ENCODE data around the gene MRPL38. TPM values are rescaled to one million over a fixed set of nuclear protein-coding genes. Genes with fewer than 3 reads are reported as not detected.

MRPL38 gene
- total and polyA plus RNA-seq, 2 donors (not counting 1 experiment from before 2014, with no cell fraction given) = 126 to 127 TPM

DNA sequence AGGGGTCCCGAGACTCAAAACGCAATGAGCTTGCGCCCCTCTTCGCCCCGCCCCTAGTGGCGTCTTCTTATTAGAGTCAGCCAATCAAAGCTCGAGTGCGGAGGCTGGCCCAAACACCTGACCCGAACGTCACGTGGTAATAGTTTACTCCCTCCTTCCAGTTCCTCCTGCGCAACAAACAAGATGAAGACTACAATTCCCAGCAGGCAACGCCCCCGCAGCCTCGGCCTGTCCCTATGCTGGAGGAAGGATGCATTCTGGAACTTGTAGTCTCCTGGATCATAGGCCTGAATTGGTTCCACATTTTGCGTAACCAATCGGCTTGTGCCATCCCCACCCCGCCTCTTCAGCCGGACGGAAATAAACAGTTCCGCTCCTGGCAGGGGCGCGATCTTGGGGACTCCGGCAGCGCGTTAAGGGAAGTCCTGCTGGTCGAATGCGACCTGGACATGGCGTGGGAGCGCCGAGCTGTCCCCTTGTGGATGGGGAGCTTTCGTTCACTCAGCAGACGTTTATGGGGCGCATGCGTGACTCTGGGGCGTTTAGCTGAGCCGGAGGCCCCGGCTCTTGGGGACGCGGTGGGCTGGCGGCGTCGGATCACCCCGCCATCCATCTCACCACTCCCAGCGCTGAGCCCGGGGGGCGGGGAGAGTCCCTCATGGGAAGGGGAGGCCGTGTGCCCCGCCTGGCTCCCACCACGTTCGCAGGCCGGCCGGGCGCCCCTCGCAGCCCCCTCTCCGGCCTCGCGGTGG lies 49.2 kb downstream of the MRPL38 start, which contains the start of gene WBP2:
WBP2 (minus strand) TSS at position 26 of the 752 bp plus-strand sequence. CDS start 38 bp downstream, outside the sequence.
- ChIA-PET POLR2A (interaction anchor here (0.5 to 3.6 kb wide), 35 partner anchors 9 to 842 kb away, joined by 3 to 82 read pairs (median 6); partner anchors contain the start of genes FBF1, GALK1, SLC25A19 and TRIM47), CTCF (interaction anchor here (0.6 to 4.1 kb wide), 19 partner anchors 9 to 123 kb away, joined by 3 to 53 read pairs (median 6); partner anchors contain the start of genes ACOX1, GALK1, MRPL38 and TEN1)
- H2AFZ ChIP-seq (ENCODE audit: insufficient read depth, low read depth, low read length, poor library complexity, severe bottlenecking) = peak within 1 kb of the TSS; percentile 76
- WGBS (ENCODE audit: insufficient coverage) = under 1% methylated on average over 54 of the region's 58 CpGs
- H3K4me1 ChIP-seq (ENCODE audit: control insufficient read depth in 2 of 2, insufficient read depth in 2 of 2, low read length in 2 of 2) = peaks cover 34 to 53% of the 10 kb centered on the region in 2 donors
- peak within 1 kb of the TSS; percentile 93 for H3K4me2 ChIP-seq (replicated peaks; ENCODE audit: low read depth, low read length, poor library complexity, severe bottlenecking)
- no peaks in the 10 kb centered on the region for H3K27me3 ChIP-seq (replicated peaks in 1 of 4; ENCODE audit: control extremely low read depth in 1 of 4, control insufficient read depth in 3 of 4, insufficient read depth in 4 of 4, low read length in 3 of 4)
- H3K27ac ChIP-seq (ENCODE audit: low read length in 2 of 2) = peak within 1 kb of the TSS; percentile 89 to 92
- intact Hi-C loops (cut with micrococcal nuclease) = loop anchor here (1.0 to 10.0 kb wide), 12 partner anchors 9 to 247 kb away; partner anchors contain the start of genes ACOX1, EXOC7, FBF1 and MRPL38
- Mint-ChIP-seq H3K27ac (no peak within 1 kb of the TSS), H3K27me3 (no peaks in the 10 kb centered on the region), H3K9me3 (ENCODE audit: insufficient read depth) (no peaks in the 10 kb centered on the region), H3K4me3 (no peak within 1 kb of the TSS), H3K4me1 (peaks cover 42% of the 10 kb centered on the region)
- DNase-seq (peak; percentile 100), ATAC-seq (ENCODE audit: low read depth) (peak; percentile 84)
- TF ChIP-seq, protein P1, sequence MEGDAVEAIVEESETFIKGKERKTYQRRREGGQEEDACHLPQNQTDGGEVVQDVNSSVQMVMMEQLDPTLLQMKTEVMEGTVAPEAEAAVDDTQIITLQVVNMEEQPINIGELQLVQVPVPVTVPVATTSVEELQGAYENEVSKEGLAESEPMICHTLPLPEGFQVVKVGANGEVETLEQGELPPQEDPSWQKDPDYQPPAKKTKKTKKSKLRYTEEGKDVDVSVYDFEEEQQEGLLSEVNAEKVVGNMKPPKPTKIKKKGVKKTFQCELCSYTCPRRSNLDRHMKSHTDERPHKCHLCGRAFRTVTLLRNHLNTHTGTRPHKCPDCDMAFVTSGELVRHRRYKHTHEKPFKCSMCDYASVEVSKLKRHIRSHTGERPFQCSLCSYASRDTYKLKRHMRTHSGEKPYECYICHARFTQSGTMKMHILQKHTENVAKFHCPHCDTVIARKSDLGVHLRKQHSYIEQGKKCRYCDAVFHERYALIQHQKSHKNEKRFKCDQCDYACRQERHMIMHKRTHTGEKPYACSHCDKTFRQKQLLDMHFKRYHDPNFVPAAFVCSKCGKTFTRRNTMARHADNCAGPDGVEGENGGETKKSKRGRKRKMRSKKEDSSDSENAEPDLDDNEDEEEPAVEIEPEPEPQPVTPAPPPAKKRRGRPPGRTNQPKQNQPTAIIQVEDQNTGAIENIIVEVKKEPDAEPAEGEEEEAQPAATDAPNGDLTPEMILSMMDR (IDR thresholded peaks at IDR 0.05) = peak; percentile 64
- no peak for TF ChIP-seq EZH2 (IDR thresholded peaks at IDR 0.05; ENCODE audit: borderline replicate concordance, insufficient read depth, low read depth, low read length, poor library complexity, severe bottlenecking)
- H3K9me3 ChIP-seq (ENCODE audit: control extremely low read depth in 1 of 3, control insufficient read depth in 2 of 3, insufficient read depth in 1 of 3, low read length in 2 of 3) = no peaks in the 10 kb centered on the region
- H3K9ac ChIP-seq (ENCODE audit: low read length) = peak within 1 kb of the TSS; percentile 95
- H3K79me2 ChIP-seq (ENCODE audit: control insufficient read depth, insufficient read depth, low read length) = peaks cover 47% of the 10 kb centered on the region
- H3K36me3 ChIP-seq (replicated peaks in 1 of 2; ENCODE audit: control extremely low read depth in 1 of 2, control insufficient read depth in 1 of 2, extremely low read depth in 1 of 2, insufficient read depth in 2 of 2, low read length in 1 of 2) = peaks cover 5 to 17% of the 10 kb centered on the region in 2 experiments
- no peaks in the 10 kb centered on the region for H4K20me1 ChIP-seq (ENCODE audit: control insufficient read depth, insufficient read depth, low read length, poor library complexity, severe bottlenecking)
- peak within 1 kb of the TSS; percentile 75 to 98 (median 94) for H3K4me3 ChIP-seq (ENCODE audit: control extremely low read depth in 1 of 5, extremely low read depth in 1 of 5, insufficient read depth in 1 of 5, low read depth in 2 of 5, low read length in 4 of 5)
